Nephron progenitor cell (in vitro differentiated cells): Measurements from ENCODE around the gene TBKBP1.
A peak's percentile ranks its signal among the peaks of the same experiment; 100 is the strongest.

Experiments
- DNase-seq: peaks from one replicate; pipeline ENCODE4 v3.0.0; 2021
- H3K27ac Mint-ChIP-seq: 2 replicates; pipeline ENCODE4 v1.8.0; 2021; ENCODE audit warnings: mild to moderate bottlenecking, moderate library complexity, mixed read lengths
- H3K27me3 Mint-ChIP-seq: 2 replicates; pipeline ENCODE4 v1.8.0; 2021; ENCODE audit warnings: mild to moderate bottlenecking, low read depth, mixed read lengths; ENCODE audit not compliant: poor library complexity
- H3K36me3 Mint-ChIP-seq: 2 replicates; pipeline ENCODE4 v1.8.0; 2021; ENCODE audit warnings: low read depth, mixed read lengths
- H3K4me1 Mint-ChIP-seq: 2 replicates; pipeline ENCODE4 v1.8.0; 2021; ENCODE audit warnings: mixed read lengths
- H3K4me3 Mint-ChIP-seq: 2 replicates; pipeline ENCODE4 v1.8.0; 2021; ENCODE audit warnings: mild to moderate bottlenecking, moderate library complexity, mixed read lengths
- H3K9me3 Mint-ChIP-seq: 2 replicates; pipeline ENCODE4 v1.8.0; 2021; ENCODE audit warnings: mild to moderate bottlenecking, moderate library complexity, mixed read lengths
- CTCF ChIP-seq: fragments of 200-600 bp; sonication (generic); IDR thresholded peaks from 2 replicates; pipeline ENCODE4 v1.5.0; 2021; ENCODE audit warnings: antibody characterized with exemption

The TBKBP1 gene

GRCh38 chr17:47684535-47685193, 9.3 kb upstream of the TBKBP1 start:
- no peak for TF ChIP-seq CTCF
- Mint-ChIP-seq H3K4me1 (peaks cover 40% of the 10 kb centered on the region), H3K27ac (peak overlapping the region; percentile 89), H3K4me3 (no peak overlapping the region), H3K27me3 (no peaks in the 10 kb centered on the region), H3K9me3 (no peaks in the 10 kb centered on the region), H3K36me3 (peaks cover 60% of the 10 kb centered on the region)
- DNase-seq, result no peak

- Mint-ChIP-seq H3K27ac (peak overlapping the region; percentile 96), H3K4me1 (peaks cover 37% of the 10 kb centered on the region)
- TF ChIP-seq CTCF, result no peak
Measured at GRCh38 chr17:47685556-47686275, 8.2 kb upstream of the TBKBP1 start.

GRCh38 chr17:47686276-47686635, 7.7 kb upstream of the TBKBP1 start:
- Mint-ChIP-seq H3K9me3 (no peaks in the 10 kb centered on the region), H3K4me1 (peaks cover 37% of the 10 kb centered on the region), H3K36me3 (peaks cover 45% of the 10 kb centered on the region), H3K27ac (peak overlapping the region; percentile 96), H3K4me3 (no peak overlapping the region), H3K27me3 (no peaks in the 10 kb centered on the region)
- TF ChIP-seq CTCF, result no peak
- DNase-seq, result no peak

More at GRCh38 chr17:47685556-47686275, 8.2 kb upstream of the TBKBP1 start:
- DNase-seq, result no peak
- no peaks in the 10 kb centered on the region for H3K27me3 Mint-ChIP-seq
- peaks cover 49% of the 10 kb centered on the region for H3K36me3 Mint-ChIP-seq
- no peaks in the 10 kb centered on the region for H3K9me3 Mint-ChIP-seq
- no peak overlapping the region for H3K4me3 Mint-ChIP-seq

- no peak for DNase-seq
- Mint-ChIP-seq H3K27me3 (peaks cover 2% of the 10 kb centered on the region), H3K9me3 (no peaks in the 10 kb centered on the region)
Measured at GRCh38 chr17:47686664-47687327, 7.2 kb upstream of the TBKBP1 start.

GRCh38 chr17:47687328-47687690, 6.7 kb upstream of the TBKBP1 start:
- Mint-ChIP-seq H3K27me3 (peaks cover 2% of the 10 kb centered on the region), H3K36me3 (peaks cover 38% of the 10 kb centered on the region), H3K9me3 (no peaks in the 10 kb centered on the region), H3K27ac (peak overlapping the region; percentile 96), H3K4me3 (no peak overlapping the region), H3K4me1 (peaks cover 42% of the 10 kb centered on the region)
- no peak for TF ChIP-seq CTCF
- DNase-seq, result no peak

More at GRCh38 chr17:47686664-47687327, 7.2 kb upstream of the TBKBP1 start:
- peak overlapping the region; percentile 96 for H3K27ac Mint-ChIP-seq
- H3K4me3 Mint-ChIP-seq, result no peak overlapping the region
- peaks cover 43% of the 10 kb centered on the region for H3K36me3 Mint-ChIP-seq
- no peak for TF ChIP-seq CTCF
- peaks cover 42% of the 10 kb centered on the region for H3K4me1 Mint-ChIP-seq
